Heart left ventricle (tissue), 16 donors: ENCODE results near the gene DNMT3A. TPM values are rescaled to one million over a fixed set of nuclear protein-coding genes. Genes with fewer than 3 reads are reported as not detected.

ENCODE experiments used
- ATAC-seq, 4 donors: fragments of 200-7000 bp; cut with Tn5 transposase; one replicate each; pipeline ENCODE4 v1.9.1; 2020 to 2022; ENCODE audit warnings: moderate library complexity in 4 of 4, mild to moderate bottlenecking in 3 of 4, moderate number of reproducible peaks in 1 of 4
- DNase-seq, 5 donors: peaks; one replicate each; pipeline ENCODE4 v3.0.0-alpha.2; 2020
- H3K27ac ChIP-seq, 12 donors: fragments of 200-600 bp; sonication (generic) in 4 of 12; one replicate each; pipeline versions ENCODE4 v1.5.0 to v1.8.0; 2016 to 2022; ENCODE audit warnings: mild to moderate bottlenecking in 2 of 12
- H3K27me3 ChIP-seq, 9 donors: fragments of 200-600 bp; sonication (generic) in 2 of 9; one replicate each; pipeline versions ENCODE4 v1.5.1 to v1.8.0; 2016 to 2022; ENCODE audit warnings: mild to moderate bottlenecking in 3 of 9
- H3K36me3 ChIP-seq, 9 donors: fragments of 200-600 bp; sonication (generic) in 2 of 9; one replicate each; pipeline versions ENCODE4 v1.5.0 to v1.8.0; 2018 to 2022; ENCODE audit warnings: mild to moderate bottlenecking in 2 of 9
- H3K4me1 ChIP-seq, 12 donors: fragments of 200-600 bp; sonication (generic) in 4 of 12; one replicate each; pipeline versions ENCODE4 v1.5.0 to v1.8.0; 2016 to 2022; ENCODE audit warnings: mild to moderate bottlenecking in 3 of 12
- H3K4me3 ChIP-seq, 12 donors: fragments of 200-600 bp; sonication (generic) in 4 of 12; one replicate each; pipeline versions ENCODE4 v1.5.0 to v1.8.0; 2017 to 2022; ENCODE audit warnings: mild to moderate bottlenecking in 9 of 12, moderate library complexity in 4 of 12
- H3K9me3 ChIP-seq, 12 donors: fragments of 200-600 bp; sonication (generic) in 4 of 12; one replicate each; pipeline versions ENCODE4 v1.5.0 to v1.8.0; 2016 to 2022; ENCODE audit warnings: mild to moderate bottlenecking in 1 of 12
- POLR2A ChIP-seq, 2 donors: fragments of 450-650 bp; IDR thresholded peaks; one replicate each; pipeline ENCODE4 v1.6.1; 2017; ENCODE audit warnings: antibody characterized with exemption in 2 of 2, mild to moderate bottlenecking in 2 of 2, moderate library complexity in 2 of 2
- WGBS, 4 donors: extraction: QIAGEN DNeasy Blood & Tissue Kit in 2 of 4; methylation state at CpG; one replicate each; pipeline versions ENCODE4 v1.1.5 to v1.1.7; 2013 to 2018; 5-methylcytosine and 5-hydroxymethylcytosine counted together
- intact Hi-C, 10 donors: fragments of 100-400 bp; cut with DNase I; formaldehyde crosslinking; loops; one replicate each; pipeline versions ENCODE4 v1.11.1 to v1.14.2; 2022
- polyA plus RNA-seq, 2 donors: library from polyadenylated mRNA; stranded (reverse); fragments of 200-250 nt; gene quantifications; one replicate each; pipeline ENCODE4 v1.2.3, GENCODE V29; 2013
- total RNA-seq, 9 donors: library from RNA; depleted of rRNA in 2 of 9; stranded (reverse); fragments of >200 nt in 2 of 9; fragmentation: NEBNext Ultra II Directional in 3 of 9; extraction: Animal tissue kit (Norgen Biotek cat#: 25700) in 3 of 9; gene quantifications; one replicate each; pipeline versions ENCODE4 v1.1.0 to v1.2.4, GENCODE V29; 2016 to 2023
- TF ChIP-seq, protein P1 (sequence below), 12 donors: fragments of 200-600 bp; sonication (generic) in 4 of 12; IDR thresholded peaks; one replicate each; pipeline versions ENCODE4 v1.5.0 to v1.8.0; 2018 to 2022; ENCODE audit warnings: antibody characterized with exemption in 12 of 12, mild to moderate bottlenecking in 5 of 12
- donor health status: ischemic (EF 13 %, LVEDD 7.1; RV severe dilation, severe dysfunction).
- donor health status: healthy with polysubstance abuse.
- donor health status: DM: no; HTN: yes; CAD: no.
- donor health status: DM: no; HTN: no; CAD: no.
- donor health status: ischemic (EF 25% LVEDD 6.9; RV normal size, moderate dysfunction).
- donor health status: ischemic (EF 25% LVEDD 5.7; RV mildly dilated, moderate dysfunction).
- donor health status: healthy.
- donor health status: DM: yes; HTN: yes; CAD: no.
- donor health status: ischemic (EF 35%, LVEDD 5.7; RV mildly dilated, moderate dysfunction).
- donor health status: nonischemic (EF 11% LVEDD 7.7; RV severe dilation, severe dysfunction).
- donor health status: DM: yes; HTN: yes; CAD: no.
- donor health status: PGD.
- donor health status: ischemic (EF 29% LVEDD 5.4; RV normal size, mild dysfunction).
- donor health status: nonischemic (EF 23%, LVEDD 6.1; RV moderate dilation, normal function).

The DNMT3A gene
- total and polyA plus RNA-seq, 11 donors: 3.5 to 26.0 (median 16.0) TPM

DNA sequence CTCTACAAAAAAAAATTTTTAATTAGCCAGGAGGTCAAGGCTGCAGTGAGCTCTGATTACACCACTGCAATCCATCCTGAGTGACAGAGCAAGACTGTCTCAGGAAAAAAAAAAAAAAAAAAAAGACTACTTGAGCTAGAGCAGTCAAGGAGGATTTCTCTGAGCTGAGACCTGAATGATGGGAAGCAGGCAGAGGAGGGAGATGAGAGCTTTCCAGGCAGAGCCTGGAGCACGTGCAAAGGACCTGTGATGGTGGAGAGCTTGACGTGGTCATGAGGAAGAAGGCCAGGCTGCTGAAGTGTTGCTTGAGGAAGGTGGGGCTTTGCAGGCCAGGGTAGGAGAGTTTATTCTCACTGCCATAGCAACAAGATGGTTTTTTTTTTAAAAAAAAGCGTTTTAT, 121.4 kb downstream of the DNMT3A start:
- Histone ChIP-seq H3K9me3 (no peaks in the 10 kb centered on the region), H3K4me3 (no peak overlapping the region), H3K27ac (no peak overlapping the region), H3K4me1 (peaks cover 0 to 10% (median 4%) of the 10 kb centered on the region in 12 donors), H3K27me3 (no peaks in the 10 kb centered on the region), H3K36me3 (no peaks in the 10 kb centered on the region)
- intact Hi-C loops: no loop called here
- DNase-seq (no peak), ATAC-seq (no peak)
- TF ChIP-seq, protein P1, sequence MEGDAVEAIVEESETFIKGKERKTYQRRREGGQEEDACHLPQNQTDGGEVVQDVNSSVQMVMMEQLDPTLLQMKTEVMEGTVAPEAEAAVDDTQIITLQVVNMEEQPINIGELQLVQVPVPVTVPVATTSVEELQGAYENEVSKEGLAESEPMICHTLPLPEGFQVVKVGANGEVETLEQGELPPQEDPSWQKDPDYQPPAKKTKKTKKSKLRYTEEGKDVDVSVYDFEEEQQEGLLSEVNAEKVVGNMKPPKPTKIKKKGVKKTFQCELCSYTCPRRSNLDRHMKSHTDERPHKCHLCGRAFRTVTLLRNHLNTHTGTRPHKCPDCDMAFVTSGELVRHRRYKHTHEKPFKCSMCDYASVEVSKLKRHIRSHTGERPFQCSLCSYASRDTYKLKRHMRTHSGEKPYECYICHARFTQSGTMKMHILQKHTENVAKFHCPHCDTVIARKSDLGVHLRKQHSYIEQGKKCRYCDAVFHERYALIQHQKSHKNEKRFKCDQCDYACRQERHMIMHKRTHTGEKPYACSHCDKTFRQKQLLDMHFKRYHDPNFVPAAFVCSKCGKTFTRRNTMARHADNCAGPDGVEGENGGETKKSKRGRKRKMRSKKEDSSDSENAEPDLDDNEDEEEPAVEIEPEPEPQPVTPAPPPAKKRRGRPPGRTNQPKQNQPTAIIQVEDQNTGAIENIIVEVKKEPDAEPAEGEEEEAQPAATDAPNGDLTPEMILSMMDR (IDR thresholded peaks at IDR 0.05): no peak
- no peak for TF ChIP-seq POLR2A (IDR thresholded peaks at IDR 0.05)
- WGBS, 4 donors: 86 to 92% (median 88%) methylated on average over 3 of the region's 3 CpGs

DNA sequence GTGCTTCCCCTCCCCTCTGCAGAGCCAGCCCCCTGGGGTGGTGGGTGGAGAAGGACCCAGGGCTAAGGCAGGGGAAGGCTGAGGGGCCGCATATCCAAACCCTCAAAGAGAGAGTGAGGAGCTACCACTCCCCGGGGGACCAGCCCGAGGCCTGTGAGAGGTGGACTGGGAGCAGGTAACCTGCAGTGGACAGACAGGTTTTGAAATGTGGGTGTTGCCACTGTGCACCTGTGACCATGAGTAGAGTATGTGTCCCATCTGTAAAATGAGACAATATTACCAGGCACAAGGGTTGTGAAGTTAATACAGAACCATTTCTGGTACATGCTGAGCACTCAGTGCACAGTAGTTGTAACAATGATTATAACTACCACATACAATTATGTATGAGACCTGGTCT, 122.1 kb downstream of the DNMT3A start:
- no peak for TF ChIP-seq POLR2A (IDR thresholded peaks at IDR 0.05)
- TF ChIP-seq, protein P1 (IDR thresholded peaks at IDR 0.05): no peak
- Histone ChIP-seq H3K36me3 (no peaks in the 10 kb centered on the region), H3K27ac (no peak overlapping the region), H3K4me3 (no peak overlapping the region), H3K27me3 (no peaks in the 10 kb centered on the region), H3K4me1 (peaks cover 0 to 10% (median 4%) of the 10 kb centered on the region in 12 donors), H3K9me3 (no peaks in the 10 kb centered on the region)
- no peak for DNase-seq
- WGBS, 4 donors: 92 to 100% (median 94%) methylated on average over 2 to 3 of the region's 3 CpGs
- intact Hi-C loops: no loop called here
- no peak for ATAC-seq

DNA sequence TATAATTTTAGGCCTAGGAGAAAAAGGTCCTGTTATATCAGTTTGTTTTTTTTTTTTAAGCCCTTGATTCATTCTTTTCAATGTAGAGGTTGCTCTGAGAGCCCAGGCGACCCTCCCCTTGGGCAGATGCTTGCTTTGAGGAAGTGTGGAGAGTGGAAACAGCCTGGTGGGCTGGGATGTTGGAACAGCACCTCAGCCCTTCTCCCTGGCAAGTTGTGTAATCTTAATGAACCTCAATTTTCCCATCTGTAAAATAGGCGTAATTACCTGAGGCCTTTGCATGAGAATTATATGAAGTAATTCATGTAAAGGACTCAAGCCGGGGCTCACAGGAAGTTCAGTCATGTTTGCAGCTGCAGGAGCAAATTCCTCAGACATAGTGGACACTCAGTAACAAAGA, 123.6 kb downstream of the DNMT3A start:
- DNase-seq (no peak), ATAC-seq (no peak)
- no peaks in the 10 kb centered on the region for H3K9me3 ChIP-seq
- peaks cover 0 to 10% (median 4%) of the 10 kb centered on the region in 12 donors for H3K4me1 ChIP-seq
- no peak overlapping the region for H3K4me3 ChIP-seq
- TF ChIP-seq POLR2A (IDR thresholded peaks at IDR 0.05): no peak
- TF ChIP-seq, protein P1 (IDR thresholded peaks at IDR 0.05): no peak
- WGBS, 4 donors: 84 to 95% (median 87%) methylated on average over 3 of the region's 3 CpGs
- H3K36me3 ChIP-seq: no peaks in the 10 kb centered on the region
- H3K27ac ChIP-seq: no peak overlapping the region
- intact Hi-C loops: no loop called here
- no peaks in the 10 kb centered on the region for H3K27me3 ChIP-seq

DNA sequence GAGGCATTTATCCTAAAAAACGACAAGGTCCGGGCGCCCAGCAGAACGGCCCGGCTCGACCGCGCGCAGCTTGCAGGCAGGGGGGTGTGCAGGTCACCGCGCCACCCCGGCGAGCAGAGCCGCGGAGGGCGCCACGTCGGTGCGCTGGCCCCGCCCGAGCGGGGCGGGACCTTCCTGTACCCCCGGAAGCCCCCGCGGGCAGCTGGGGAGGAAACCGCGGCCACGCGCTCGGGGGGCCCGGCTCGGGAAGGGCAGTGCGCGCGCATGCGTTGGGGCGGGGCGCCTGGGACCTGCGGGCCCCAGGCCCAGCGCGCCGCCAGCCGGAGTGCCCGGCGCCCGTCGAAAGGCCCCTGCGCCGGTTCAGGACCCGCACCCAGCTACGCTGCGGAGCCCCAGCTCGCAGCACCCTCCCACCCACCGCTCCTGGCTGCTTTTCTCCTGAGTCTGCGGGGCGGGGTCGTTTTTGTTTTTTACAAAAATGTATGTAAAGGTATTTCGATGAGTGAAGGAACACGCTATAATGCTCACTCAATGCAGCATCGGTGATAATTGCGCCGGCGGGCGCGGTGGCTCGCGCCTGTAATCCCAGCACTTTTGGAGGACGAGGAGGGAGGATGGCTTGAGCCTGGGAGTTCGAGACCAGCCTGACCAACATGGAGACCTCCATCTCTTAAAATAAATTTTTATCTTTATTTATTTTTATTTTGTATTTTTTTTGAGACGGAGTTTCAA, 125.6 kb downstream of the DNMT3A start:
- ATAC-seq (peak; percentile 53 to 95 (median 92)), DNase-seq (peak; percentile 84 to 93 (median 86))
- H3K4me1 ChIP-seq: peaks cover 0 to 10% (median 4%) of the 10 kb centered on the region in 12 donors
- intact Hi-C loops: no loop called here
- H3K36me3 ChIP-seq: no peaks in the 10 kb centered on the region
- 3 to 7% (median 4%) methylated on average over 37 to 71 of the region's 71 CpGs for WGBS, 4 donors
- H3K27me3 ChIP-seq: no peaks in the 10 kb centered on the region
- TF ChIP-seq, protein P1 (IDR thresholded peaks at IDR 0.05): no peak
- no peak for TF ChIP-seq POLR2A (IDR thresholded peaks at IDR 0.05)
- no peaks in the 10 kb centered on the region for H3K9me3 ChIP-seq
- peak overlapping the region in 11 of 12 donors; percentile 54 to 86 (median 76) for H3K27ac ChIP-seq
- peak overlapping the region; percentile 35 to 76 (median 61) for H3K4me3 ChIP-seq
